Esophagus muscularis mucosa (tissue), 4 donors: ENCODE data around the gene SORBS1. TPM values are rescaled to one million over a fixed set of nuclear protein-coding genes. Genes with fewer than 3 reads are reported as not detected.

Experiments used
- DNase-seq: peaks from one replicate; pipeline ENCODE4 v3.0.0-alpha.2; 2017; ENCODE audit errors: extremely low spot score
- H3K27ac ChIP-seq, 4 donors: fragments of 200-600 bp; sonication (generic); replicated peaks in 1 of 4; 1 replicate in 3 of 4; 2 replicates in 1 of 4; pipeline ENCODE4 v1.5.1; 2016 to 2019; ENCODE audit warnings: mild to moderate bottlenecking in 1 of 4
- H3K27me3 ChIP-seq, 4 donors: fragments of 200-600 bp; sonication (generic); one replicate each; pipeline versions ENCODE4 v1.5.1 to v1.6.0; 2016 to 2019
- H3K36me3 ChIP-seq, 4 donors: fragments of 200-600 bp; sonication (generic); one replicate each; pipeline ENCODE4 v1.5.1; 2016 to 2019
- H3K4me1 ChIP-seq, 4 donors: fragments of 200-600 bp; sonication (generic); one replicate each; pipeline ENCODE4 v1.5.1; 2016 to 2019
- H3K4me3 ChIP-seq, 4 donors: fragments of 200-600 bp; sonication (generic); 1 replicate in 2 of 4; 2 replicates in 2 of 4; pipeline ENCODE4 v1.5.1; 2016 to 2019; ENCODE audit warnings: mild to moderate bottlenecking in 4 of 4, moderate library complexity in 1 of 4
- H3K9me3 ChIP-seq, 4 donors: fragments of 200-600 bp; sonication (generic); 1 replicate in 3 of 4; 2 replicates in 1 of 4; pipeline ENCODE4 v1.5.1; 2016 to 2019
- EP300 ChIP-seq: sonication (generic); formaldehyde crosslinking; IDR thresholded peaks from one replicate; pipeline ENCODE4 v1.6.1; 2017; ENCODE audit warnings: antibody characterized with exemption
- POLR2A ChIP-seq: fragments of 450-650 bp; IDR thresholded peaks from one replicate; pipeline ENCODE4 v1.6.1; 2017; ENCODE audit warnings: antibody characterized with exemption, moderate library complexity, mild to moderate bottlenecking, low read depth
- POLR2AphosphoS5 ChIP-seq, 2 donors: sonication (generic); formaldehyde crosslinking; IDR thresholded peaks; one replicate each; pipeline ENCODE4 v1.6.1; 2017; ENCODE audit warnings: antibody characterized with exemption in 2 of 2
- WGBS: methylation state at CpG from one replicate; pipeline ENCODE4 v1.1.5; 2018; 5-methylcytosine and 5-hydroxymethylcytosine counted together
- intact Hi-C: fragments of 100-400 bp; cut with DNase I; formaldehyde crosslinking; loops from one replicate; pipeline ENCODE4 v1.15.1; 2023
- total RNA-seq, 4 donors: library from RNA; depleted of rRNA; stranded (reverse); fragments of >200 nt; gene quantifications; one replicate each; pipeline versions ENCODE4 v1.1.0 to v1.2.1, GENCODE V29; 2016
- TF ChIP-seq, protein P1 (sequence below), 3 experiments: fragments of 200-600 bp in 2 of 3; fragments of 450-650 bp in 1 of 3; sonication (generic) in 2 of 3; IDR thresholded peaks; one replicate each; pipeline ENCODE4 v1.5.1; 2017 to 2019; ENCODE audit warnings: antibody characterized with exemption in 3 of 3, mild to moderate bottlenecking in 2 of 3, moderate library complexity in 1 of 3

SORBS1 gene
- total RNA-seq, 4 donors from 2014 or later: 1,569 to 2,231 (median 1,854) TPM

DNA sequence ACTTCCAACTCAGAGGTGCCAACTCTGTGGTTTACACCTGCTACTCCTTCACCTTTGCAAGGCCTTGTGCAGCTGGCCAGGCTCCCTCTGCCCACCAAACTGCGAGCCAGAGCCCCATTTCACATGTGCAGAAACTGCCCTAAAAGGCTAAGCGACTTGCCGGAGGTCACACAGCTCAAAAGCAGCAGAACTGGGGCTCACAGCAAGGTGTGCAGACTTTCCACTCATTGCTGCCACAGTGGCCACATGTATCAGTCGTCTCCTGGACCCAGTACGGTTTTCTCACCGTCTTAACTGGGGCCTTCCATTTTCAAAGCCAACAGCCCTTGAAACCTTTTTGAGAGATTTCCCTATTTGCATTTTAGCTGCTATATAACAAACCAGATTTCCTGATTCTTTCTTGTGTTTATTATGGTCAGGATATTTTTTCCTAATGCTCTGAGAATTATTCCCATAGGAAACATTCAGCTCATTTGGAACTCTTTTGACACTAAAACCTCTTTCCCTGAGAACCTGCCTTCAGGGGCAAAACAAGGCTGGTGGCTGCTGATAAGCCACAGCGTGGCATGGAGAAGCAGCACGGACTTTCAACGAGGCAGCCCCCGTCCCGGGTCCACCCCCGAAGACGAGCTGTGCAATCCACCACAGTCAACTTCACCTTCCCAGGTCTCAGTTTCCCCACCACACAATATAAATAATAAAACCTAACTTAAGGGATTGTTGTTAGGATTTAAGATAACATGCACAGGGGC lies 29.9 kb downstream of the SORBS1 start:
- Histone ChIP-seq H3K4me3 (peak overlapping the region in 1 of 4 donors; percentile 25), H3K9me3 (no peaks in the 10 kb centered on the region), H3K27me3 (no peaks in the 10 kb centered on the region), H3K27ac (peak overlapping the region; percentile 91 to 97 (median 96)), H3K4me1 (peaks cover 93 to 99% (median 98%) of the 10 kb centered on the region in 4 donors), H3K36me3 (no peaks in the 10 kb centered on the region)
- DNase-seq: no peak
- TF ChIP-seq POLR2A (no peak), POLR2AphosphoS5 (IDR thresholded peaks at IDR 0.05) (peak in 1 of 2 donors; percentile 61), EP300 (no peak)
- TF ChIP-seq, protein P1, sequence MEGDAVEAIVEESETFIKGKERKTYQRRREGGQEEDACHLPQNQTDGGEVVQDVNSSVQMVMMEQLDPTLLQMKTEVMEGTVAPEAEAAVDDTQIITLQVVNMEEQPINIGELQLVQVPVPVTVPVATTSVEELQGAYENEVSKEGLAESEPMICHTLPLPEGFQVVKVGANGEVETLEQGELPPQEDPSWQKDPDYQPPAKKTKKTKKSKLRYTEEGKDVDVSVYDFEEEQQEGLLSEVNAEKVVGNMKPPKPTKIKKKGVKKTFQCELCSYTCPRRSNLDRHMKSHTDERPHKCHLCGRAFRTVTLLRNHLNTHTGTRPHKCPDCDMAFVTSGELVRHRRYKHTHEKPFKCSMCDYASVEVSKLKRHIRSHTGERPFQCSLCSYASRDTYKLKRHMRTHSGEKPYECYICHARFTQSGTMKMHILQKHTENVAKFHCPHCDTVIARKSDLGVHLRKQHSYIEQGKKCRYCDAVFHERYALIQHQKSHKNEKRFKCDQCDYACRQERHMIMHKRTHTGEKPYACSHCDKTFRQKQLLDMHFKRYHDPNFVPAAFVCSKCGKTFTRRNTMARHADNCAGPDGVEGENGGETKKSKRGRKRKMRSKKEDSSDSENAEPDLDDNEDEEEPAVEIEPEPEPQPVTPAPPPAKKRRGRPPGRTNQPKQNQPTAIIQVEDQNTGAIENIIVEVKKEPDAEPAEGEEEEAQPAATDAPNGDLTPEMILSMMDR (IDR thresholded peaks at IDR 0.05): no peak
- intact Hi-C loops: loop anchor here (10.0 kb wide), 1 partner anchor 56 kb away; no protein-coding TSS in a partner anchor
- WGBS: 38% methylated on average over 13 of the region's 13 CpGs

DNA sequence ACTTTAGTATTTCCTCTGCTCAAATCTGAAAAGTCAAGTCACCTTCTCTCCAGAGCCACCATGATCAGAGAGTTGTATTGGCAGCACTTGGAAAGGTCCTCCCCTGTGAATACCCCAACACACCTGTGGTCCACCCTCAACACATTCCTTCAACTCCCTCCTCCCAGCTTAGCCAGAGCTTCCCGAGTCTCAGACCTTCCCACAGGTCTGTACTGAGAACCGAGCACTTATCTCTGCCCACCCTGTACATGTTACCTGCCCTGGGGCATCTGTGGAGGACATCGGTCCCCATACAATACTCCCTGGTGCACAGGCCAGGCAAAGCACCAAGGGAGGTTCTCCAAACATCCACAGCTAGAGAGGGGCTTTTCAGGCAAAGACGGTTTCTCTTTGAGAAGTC lies 30.6 kb downstream of the SORBS1 start:
- no peak for DNase-seq
- Histone ChIP-seq H3K4me3 (peak overlapping the region in 1 of 4 donors; percentile 25), H3K27me3 (no peaks in the 10 kb centered on the region), H3K27ac (peak overlapping the region; percentile 91 to 97 (median 96)), H3K4me1 (peaks cover 93 to 100% (median 99%) of the 10 kb centered on the region in 4 donors), H3K9me3 (no peaks in the 10 kb centered on the region), H3K36me3 (no peaks in the 10 kb centered on the region)
- TF ChIP-seq, protein P1 (IDR thresholded peaks at IDR 0.05): no peak
- TF ChIP-seq EP300 (no peak), POLR2A (no peak), POLR2AphosphoS5 (IDR thresholded peaks at IDR 0.05) (no peak)
- WGBS: 67% methylated on average over 1 of the region's 4 CpGs
- intact Hi-C loops: loop anchor here (10.0 kb wide), 1 partner anchor 56 kb away; no protein-coding TSS in a partner anchor

DNA sequence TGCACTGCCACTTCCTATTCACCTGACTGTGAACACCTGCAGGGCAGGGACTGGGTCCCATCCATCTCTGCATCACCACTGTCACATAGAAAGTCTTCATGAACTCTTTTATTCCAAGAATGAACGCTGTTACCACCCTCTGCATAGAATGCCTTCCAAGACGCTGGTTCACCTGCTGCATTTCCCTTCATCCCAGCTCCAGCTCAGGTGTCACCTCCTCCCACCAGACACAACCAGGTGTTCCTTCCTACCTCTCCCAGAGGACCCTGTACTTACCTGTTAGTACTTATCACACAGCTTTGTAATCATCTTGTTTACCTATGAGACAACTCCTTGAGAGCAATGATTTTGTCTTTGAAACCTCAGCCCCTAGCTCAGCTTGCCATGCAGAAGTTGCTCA lies 31.1 kb downstream of the SORBS1 start:
- no peaks in the 10 kb centered on the region for H3K9me3 ChIP-seq
- no peaks in the 10 kb centered on the region for H3K36me3 ChIP-seq
- peak overlapping the region in 2 of 4 donors; percentile 18 to 24 for H3K4me3 ChIP-seq
- intact Hi-C loops: loop anchor here (10.0 kb wide), 1 partner anchor 55 kb away; no protein-coding TSS in a partner anchor
- H3K4me1 ChIP-seq: peaks cover 94 to 100% (median 99%) of the 10 kb centered on the region in 4 donors
- TF ChIP-seq POLR2A: no peak
- TF ChIP-seq POLR2AphosphoS5 (IDR thresholded peaks at IDR 0.05): peak in 1 of 2 donors; percentile 21
- H3K27me3 ChIP-seq: no peaks in the 10 kb centered on the region
- DNase-seq: no peak
- H3K27ac ChIP-seq: peak overlapping the region; percentile 91 to 97 (median 96)
- 63% methylated on average over 2 of the region's 2 CpGs for WGBS

DNA sequence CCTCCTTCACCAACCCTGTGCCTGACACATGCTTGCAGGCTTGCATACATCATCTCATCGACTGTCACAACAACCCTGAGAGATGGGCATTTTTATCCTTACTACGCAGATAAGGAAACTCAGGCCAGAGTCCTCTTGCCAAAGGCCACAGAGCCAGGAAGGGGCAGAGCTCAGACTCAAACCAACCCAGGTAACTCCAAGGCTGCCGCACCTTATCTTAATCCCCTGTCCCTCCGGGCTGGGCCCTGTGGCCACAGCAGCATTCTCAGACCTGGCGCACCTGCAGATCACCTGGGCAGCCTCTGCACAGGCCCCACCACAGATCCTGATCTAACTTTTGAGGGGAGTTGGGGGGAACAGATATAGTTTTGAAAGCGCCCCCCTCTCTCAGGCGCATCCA lies 35.1 kb downstream of the SORBS1 start:
- Histone ChIP-seq H3K4me1 (peaks cover 84 to 100% (median 99%) of the 10 kb centered on the region in 4 donors), H3K27me3 (no peaks in the 10 kb centered on the region), H3K27ac (peak overlapping the region; percentile 91 to 97 (median 96)), H3K36me3 (no peaks in the 10 kb centered on the region), H3K4me3 (peak overlapping the region in 2 of 4 donors; percentile 13 to 30), H3K9me3 (no peaks in the 10 kb centered on the region)
- no peak for DNase-seq
- TF ChIP-seq EP300 (no peak), POLR2AphosphoS5 (IDR thresholded peaks at IDR 0.05) (peak in 1 of 2 donors; percentile 46), POLR2A (no peak)
- TF ChIP-seq, protein P1 (IDR thresholded peaks at IDR 0.05): no peak
- intact Hi-C loops: no loop called here
- 76% methylated on average over 6 of the region's 7 CpGs for WGBS

DNA sequence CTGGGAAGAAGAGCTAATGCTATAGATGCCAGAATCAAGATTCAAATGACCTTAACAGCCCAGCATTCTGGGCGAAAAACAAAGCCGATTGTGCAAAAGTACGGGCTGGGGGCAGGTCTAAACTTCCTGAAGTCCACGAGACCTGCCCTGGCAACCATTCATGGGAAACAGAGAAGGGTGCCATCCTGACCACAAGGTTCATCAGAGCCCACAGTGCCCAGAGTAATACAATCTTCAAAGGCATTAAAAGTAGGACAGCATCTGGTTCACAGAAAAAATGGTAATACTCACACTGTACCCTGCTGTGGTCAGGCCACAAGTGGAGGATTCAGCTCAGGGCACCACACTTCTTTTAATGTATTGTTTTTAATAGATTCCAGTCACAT lies 36.1 kb downstream of the SORBS1 start:
- 55% methylated on average over 4 of the region's 4 CpGs for WGBS

More for the DNA sequence above, 36.1 kb downstream of the SORBS1 start:
- TF ChIP-seq EP300 (no peak), POLR2AphosphoS5 (IDR thresholded peaks at IDR 0.05) (no peak), POLR2A (no peak)
- TF ChIP-seq, protein P1 (IDR thresholded peaks at IDR 0.05): no peak
- Histone ChIP-seq H3K36me3 (no peaks in the 10 kb centered on the region), H3K27ac (peak overlapping the region; percentile 91 to 97 (median 96)), H3K4me3 (peak overlapping the region in 1 of 4 donors; percentile 3), H3K4me1 (peaks cover 74 to 99% (median 98%) of the 10 kb centered on the region in 4 donors), H3K9me3 (no peaks in the 10 kb centered on the region), H3K27me3 (no peaks in the 10 kb centered on the region)
- DNase-seq: no peak
- intact Hi-C loops: no loop called here
